NCI-H1417 treated with DMSO at 0.1 percent for 48 hours (cell line): ENCODE results near the gene ALDOB.

Source experiments
- DNase-seq: peaks from one replicate; lab custom pipeline; 2025; lab: John Stamatoyannopoulos, UW

ALDOB gene

DNA sequence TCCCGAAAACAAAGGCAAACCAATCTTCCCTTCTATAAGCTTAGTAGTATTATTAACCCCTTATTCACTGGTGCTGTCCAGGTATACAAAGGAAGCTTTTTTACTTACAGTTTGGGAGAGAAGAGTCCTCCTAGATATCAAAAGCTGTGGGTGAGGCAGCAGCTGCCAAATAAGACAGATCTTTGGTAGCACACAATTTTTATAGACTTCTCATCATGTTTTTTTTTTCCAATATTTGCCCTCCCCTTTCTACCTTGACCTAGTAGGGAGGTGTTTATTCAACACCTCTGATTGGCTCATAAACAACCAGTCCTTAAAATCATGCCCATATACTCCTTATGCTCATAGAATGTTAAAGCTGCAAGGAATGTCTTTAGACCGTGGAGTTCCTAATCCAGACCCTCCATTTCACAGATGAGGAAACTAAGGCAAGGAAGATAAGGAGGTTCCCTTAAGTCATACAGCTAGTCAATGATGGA lies at the start of gene ALDOB:
Gene ALDOB (minus strand): TSS at position 174 of the 479 bp plus-strand sequence. CDS start 4,887 bp downstream, outside the sequence.
- DNase-seq = no peak

DNA sequence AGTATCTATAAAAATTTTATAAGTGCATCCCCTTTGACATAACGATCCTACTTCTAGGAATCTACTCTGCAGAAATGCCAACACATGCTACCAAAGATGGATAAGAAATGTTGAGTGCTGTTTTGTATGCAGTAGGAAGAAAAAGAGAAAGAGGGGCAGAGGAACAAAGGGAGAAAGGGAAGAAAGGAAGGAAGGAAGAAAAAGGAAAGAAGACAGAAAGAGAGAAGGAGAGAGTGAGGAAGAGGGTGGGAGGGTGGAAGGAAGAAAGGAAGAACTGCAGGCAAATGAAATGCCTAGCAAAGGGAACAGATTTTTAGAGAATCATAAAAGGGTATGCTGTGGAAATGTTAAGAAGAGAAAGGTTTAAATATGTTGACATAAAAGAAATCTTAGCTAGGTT lies 48.5 kb upstream of the ALDOB start:
- no peak for DNase-seq

DNA sequence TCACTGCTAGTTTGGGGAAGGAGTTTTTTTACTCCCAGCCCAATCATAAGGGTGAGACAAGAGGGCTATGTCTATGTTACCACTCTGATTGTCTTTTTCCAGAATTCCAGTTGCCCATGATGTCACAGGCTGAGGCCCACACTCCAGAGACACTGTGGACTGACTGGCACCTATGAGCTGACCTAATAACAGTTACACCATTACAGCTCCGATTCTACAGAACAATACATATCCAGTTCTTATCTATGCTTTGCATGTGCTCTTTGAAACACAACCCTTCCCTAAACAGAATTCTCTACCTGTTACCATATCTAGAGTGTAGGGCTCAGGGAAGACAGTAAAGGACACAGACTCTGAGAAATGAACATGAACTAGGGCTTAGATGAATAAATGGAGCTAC lies 45.7 kb upstream of the ALDOB start:
- no peak for DNase-seq

DNA sequence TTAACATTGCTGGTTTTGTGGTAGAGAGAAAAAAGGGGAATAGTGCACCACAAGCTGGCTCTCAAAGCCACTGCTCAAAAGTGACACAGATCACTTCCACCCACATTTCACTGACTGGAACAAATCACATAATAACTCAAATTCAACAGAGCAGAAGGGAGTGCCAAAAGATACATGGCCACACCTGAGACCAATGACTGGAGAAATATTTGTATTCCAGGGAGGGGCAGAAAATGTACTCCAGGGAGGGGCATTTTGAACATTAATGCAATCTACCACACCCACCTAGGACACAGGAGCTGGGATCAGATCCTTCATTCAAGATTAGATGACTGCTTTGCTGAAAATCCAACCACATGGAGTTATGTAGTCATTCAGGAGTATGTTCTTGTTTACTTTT lies 44.8 kb upstream of the ALDOB start:
- no peak for DNase-seq

DNA sequence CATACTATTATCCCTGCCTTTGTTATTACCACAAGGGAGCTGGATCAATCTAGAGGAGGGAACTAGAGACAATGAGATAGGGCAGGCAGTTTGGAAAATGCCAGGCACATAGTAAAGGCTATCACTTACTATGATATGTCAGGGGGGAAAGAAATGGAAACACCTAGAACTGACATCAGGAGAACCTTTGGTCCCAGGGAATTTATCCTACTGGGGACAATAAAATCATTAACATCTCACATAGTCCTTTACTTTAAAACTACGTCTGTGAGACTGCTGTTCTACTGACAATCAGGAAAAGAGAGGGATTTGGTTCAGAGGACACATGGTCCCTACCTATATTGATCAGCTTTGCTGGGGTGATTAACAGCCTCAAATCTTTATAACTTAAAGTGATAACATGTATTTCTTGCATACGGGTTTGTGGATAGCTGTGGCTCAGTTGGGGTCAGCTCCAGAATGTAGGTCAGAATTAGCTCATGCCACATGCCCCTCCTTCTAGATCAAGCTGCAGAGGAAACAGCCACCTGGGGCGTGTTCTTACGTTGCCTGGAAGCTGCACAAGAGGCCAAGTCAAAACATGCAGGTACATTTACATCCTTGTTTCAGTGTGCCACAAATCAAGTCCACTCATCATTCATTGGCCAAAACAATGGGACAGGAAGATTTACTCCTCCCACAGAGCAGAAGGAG lies 43.9 kb upstream of the ALDOB start:
- DNase-seq = no peak

DNA sequence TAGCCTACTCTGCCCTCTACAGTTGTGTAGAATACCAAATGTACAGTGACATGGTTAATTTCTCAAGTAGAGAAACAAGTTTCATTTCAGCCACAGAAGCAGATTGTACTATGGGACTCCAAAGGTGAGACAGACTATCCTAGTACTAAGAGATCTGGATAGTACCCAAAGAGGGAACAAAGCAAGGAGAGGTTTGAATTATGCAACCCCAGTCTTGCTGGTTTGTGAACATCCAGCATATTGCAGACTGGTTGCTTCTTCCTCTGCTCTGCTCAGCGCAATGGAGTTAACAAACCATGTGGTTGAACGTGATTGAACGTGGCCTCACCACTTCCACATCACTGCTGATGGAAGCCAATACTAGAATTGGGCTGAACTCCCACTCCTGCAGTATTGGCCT lies 43.3 kb upstream of the ALDOB start:
- no peak for DNase-seq

DNA sequence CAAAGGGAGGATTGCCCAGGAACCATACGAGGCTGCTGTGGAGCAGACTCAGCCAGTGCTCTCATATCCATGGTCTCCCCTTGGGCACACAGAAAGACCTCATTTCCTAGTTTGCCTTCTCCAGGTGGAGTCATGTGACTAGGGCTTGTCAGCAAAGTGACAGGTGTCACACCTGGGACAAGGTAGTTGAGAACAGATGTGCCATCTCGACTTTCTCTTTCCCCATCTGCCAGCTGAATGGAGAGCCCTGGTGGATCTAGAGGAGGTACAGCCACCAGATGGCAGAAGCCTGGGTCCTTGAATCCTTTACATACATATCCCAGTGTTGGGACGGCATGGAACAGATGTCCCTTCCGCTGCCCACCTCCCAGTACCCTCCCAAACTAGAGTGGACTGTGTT lies 42.9 kb upstream of the ALDOB start:
- no peak for DNase-seq

DNA sequence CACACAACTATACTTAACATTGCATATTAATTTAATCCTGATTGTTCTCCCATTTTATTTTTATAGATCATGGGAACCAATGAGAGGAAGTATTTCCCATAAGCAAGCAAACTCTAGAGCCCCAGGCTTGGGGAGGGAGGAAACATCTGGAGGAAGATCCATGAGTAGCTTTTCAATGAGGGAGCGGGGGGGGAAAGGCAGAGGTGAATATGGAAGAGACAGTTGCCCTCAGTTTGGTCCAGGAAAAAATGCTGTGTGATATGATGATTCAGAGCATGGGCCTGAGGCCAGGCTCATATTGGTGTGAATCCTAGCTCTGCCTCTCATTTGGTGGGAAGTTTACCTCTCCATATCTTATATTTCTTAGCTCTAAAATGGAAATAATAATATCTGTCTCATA lies 42.2 kb upstream of the ALDOB start:
- no peak for DNase-seq

DNA sequence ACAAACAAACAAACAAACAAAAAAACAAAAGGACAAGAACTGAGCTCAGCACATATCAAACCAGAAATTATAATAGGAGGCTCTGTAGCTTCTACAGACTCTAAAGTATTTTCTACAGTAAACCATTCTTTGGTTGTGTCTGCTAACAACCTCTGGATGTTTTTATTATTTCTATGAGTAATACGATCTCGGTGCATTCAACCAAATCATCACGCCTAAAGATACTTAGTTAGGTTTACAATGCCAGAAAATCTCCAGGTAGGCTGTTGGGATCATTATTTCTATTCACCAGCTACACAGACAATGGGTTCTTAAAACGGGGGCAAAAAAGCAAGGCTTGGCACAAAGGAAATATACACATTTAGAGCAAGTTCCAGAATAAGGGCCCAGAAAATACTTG lies 41.6 kb upstream of the ALDOB start:
- DNase-seq = no peak

DNA sequence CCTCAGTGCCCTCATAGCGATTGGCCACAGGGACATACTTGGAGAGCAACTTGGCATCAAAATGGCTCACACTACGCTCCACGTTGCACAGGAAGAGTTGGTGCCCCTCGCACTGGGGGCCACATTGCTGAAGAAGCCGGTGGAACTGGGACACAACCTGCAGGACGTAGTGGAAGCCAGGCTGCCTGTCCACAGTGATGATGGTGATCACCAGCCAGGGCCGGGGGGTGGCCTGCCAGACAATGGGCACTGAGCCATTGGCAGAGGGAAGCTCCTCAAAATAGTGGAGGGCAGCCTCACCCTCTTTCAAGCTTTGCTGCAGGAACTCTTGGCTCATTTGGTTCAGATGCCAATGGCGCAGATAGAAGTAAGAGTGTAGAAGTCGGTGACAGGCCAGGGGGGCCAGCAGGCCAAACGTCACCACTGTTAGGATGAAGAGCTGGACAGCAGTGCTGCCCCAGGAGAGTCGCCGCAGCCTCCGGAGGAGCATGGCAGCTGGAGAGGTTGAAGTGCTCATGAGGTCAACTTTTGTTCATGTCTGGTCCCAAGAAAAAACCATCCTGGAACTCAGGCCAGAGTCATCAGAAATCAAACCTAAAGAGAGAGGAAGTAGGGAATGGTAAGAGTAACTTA lies 41.1 kb upstream of the ALDOB start:
- no peak for DNase-seq

DNA sequence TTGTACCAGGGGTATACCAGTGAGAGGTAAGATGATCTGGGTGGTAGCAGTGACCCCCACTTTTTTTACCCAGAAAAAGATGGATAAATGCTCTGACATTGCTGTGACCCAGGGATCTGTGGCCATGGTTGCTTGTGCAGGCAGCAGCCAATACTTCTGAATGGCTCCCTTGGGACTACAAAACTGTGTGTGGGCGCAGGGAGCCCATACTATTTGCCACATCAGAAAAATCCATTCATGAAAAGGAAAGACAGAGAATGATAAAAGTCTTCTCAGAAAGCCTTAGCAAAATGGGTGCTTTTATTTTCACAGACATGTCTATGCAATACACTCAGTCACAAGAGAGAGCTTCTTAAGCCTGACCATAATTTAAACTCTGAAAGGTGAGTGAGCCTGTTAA lies 37.3 kb upstream of the ALDOB start:
- DNase-seq = no peak

DNA sequence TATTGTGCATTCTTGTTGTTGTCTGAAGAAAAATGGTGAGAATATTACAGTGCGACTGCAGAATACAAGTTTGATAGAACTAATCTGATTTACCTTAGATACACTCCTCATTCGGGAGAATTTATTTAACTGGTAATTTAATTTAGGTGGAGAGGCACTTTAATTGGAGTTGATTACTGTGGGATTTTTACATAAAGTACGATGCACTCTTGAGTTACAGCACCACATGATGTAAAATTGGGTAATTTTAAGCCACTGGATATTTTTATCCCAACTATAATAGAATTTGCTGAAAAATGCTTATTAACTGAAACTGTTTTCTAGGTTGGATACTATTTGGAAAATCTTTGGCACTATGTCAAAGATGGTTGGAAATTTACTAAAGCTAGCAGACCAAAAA lies 35.4 kb upstream of the ALDOB start:
- no peak for DNase-seq

DNA sequence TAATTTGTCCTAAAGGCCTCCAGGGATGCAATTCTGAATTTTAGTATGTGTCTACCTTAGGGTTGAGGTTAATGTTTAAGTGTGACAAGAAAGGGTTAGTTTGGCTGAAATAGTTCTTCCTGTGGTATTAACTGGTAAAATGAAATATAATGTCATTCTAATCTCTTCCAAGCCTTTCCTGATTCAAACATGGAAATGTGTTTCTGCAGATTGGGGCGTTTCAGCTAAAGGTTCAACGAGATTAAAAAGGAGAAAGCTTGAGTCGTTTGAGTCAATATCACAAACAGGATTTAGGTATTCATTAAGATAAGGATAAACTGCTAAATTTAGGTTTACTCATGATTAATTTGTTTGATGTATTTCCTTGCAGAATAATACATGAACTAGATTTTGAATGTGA lies 34.4 kb upstream of the ALDOB start:
- no peak for DNase-seq

DNA sequence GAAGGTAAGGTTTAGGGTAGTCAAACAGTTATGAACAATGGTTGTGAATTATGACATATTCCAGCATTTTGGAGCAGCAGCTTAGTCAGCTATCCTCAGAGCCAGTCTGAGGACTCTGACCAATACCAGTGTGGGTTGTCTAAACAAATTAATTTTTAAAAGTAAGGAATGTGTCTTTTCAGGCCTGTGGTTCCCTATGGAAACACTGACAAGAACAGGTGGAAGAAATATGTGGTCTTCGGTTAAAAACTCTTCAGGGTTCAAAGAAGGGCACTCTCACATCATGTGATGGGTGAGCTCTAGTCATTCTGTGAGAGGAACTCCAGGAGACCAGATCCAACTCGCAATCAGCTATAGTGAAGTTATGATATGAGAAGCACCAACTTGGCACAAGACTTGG lies 33.5 kb upstream of the ALDOB start:
- DNase-seq = no peak

DNA sequence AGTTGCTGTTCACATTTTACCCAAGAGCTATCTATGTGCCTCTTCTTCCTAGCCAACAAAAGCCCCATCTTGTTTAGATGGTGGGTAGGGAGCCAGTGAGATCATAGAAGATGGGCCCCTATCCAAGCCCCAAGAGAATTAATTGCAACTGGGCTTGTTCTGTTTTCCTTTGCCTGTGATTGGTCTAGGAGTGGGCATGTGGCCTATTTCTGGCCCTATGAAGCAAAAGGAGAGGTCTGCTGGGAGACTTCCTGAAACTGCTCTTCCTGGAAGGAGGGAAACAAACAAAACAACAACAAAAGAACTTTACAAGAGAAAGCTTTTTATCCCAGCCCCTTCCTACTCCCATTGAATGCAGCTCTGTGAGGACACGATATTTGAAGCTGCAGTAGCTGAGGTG lies 32.5 kb upstream of the ALDOB start:
- no peak for DNase-seq

DNA sequence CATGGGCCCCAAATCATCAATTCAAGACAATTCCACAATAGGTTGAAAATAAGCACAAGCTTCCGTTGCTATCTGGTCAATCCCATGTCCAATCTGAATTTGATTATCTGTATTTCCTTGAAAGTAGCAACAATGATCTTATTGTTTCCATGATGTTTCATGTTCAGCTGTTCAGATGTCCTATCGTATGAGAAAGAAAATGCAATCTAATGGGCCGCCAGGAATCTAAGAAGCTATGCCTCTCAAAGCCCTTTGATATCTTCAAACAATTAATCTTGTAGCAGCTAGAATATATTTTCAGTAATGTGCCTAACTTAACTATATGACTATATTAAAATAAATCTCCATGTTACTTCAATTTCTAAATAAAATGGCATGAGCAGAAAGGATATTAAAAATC lies 32.1 kb upstream of the ALDOB start:
- no peak for DNase-seq

DNA sequence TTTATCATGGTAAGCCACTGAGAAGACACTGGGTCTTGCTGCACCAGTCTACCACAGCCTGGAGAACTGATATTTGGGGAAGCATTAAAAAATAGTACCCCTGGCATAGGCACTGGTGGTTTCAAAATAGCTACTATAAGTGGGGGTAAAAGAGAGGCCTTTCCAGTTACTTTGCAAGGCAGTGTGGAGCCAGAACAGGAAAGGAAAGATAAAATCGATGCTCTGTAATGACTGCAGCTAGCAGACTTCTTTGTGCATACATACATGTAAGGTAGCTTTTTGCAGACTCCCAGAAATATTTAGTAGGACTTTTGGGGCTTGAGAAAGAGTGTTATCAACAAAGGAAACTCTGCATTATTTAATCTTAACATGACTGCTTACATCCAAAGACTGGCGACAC lies 31.3 kb upstream of the ALDOB start:
- DNase-seq = no peak

DNA sequence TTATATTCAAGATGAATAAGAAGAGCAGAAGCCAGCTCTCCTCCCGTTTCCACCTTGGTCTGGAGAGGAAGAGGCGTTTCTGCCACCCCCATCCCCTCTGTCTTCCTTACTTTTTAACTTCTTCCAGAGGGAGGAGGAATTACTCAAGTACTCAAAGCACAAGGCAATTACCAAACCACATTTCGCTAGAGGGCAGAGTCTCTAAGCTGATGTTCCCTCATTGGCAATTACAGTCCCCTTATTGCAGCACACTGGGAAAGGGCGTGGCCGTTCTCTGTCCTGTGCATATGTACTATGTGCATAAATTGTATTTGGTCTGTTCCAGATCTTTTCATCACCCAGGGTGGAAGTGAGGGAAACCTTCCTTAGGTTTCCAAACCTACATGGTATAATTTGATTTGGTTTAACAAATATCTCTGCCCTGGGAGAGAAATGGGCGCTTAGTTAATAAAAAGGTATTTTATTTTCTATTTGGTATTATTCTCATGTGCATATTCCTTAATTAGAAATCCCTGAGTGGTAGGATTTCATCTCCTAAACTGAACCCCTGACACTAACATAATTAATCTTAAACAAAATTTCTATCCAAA lies 29.8 kb upstream of the ALDOB start:
- no peak for DNase-seq

DNA sequence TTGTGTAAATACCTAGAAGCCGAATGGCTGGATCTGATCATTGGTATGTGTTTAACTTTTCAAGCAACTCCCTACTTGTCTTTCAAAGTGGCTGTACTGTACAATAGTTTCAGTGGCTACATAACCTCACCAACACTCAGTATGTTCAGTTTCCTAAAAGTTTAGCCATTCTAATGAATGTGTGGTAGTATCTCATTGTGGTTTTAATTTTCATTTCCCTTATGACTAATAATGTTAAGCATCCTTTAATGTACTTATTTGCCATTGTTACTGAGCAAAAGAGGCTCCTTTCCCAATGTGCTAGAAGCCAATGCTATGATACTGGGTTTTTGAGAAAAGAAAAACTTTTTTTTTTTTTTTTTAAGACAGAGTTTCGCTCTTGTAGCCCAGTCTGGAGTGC lies 27.8 kb upstream of the ALDOB start:
- DNase-seq = no peak

DNA sequence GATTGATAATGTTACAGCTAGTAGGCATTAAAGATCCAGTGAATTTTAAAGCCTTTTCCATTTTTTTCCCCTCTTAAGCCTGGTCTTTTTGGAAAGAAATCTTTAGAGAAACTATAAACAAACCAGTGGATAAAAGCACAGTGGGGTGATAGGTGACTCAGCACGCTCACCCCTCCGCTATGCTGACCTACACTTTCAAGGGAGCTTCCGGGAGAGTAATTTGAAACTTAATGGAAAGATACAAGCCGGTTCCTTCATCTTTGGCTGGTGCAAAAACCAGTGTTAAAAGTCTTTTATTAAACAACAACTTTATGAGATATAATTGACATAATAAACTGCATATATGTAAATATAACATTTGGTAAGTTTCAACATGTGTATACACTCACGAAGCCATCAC lies 27.0 kb upstream of the ALDOB start:
- no peak for DNase-seq

DNA sequence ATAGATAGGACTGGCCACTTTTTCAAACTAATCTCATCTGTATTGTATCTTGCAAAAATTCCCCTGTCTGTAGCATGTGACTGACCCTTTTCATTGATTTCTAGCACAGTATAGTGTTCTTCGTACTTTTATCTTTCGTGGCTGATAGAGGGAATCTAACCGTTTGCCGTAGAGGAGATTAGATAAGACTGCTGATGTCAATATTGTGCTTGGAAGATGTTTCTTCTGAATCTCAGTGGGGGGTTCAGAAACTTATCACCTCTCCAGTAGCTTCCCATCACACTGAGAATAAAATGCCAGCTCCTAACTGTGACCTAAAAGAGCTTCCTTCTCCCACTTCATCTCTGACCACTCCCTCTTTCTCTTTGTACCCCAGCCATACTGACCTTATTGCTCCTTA lies 25.4 kb upstream of the ALDOB start:
- no peak for DNase-seq

DNA sequence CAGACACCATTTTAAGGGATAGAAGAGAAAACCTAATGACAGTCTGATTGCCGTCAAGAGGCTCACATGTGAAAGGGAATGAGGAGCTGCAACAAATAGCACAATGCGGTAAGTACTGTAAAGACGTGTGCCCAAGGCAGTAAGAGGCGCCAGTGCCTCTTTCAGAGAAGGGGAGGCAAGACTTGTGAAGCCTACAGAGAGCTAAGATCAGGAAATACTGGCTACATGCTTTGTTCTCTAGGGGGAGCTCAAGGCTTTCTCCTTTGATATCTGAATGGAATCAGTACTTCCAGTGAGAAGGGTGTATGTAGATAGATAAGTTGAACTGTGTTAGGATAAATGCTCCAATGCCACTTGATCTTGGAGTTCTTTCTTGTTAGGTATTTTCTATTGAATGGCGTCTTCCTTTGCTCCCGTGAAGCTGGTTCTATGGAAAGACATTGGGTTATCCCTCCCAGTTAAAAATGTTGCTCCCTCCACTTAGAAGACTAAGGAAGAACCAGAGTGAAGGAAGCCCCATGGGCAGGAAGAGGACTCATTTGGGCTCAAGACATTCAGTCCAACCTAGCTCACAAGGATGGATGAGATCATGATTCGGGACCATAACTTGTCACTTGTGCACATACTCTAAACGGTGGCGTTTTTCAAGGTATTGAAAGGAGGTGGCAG lies 23.5 kb upstream of the ALDOB start:
- peak; percentile 67 for DNase-seq

DNA sequence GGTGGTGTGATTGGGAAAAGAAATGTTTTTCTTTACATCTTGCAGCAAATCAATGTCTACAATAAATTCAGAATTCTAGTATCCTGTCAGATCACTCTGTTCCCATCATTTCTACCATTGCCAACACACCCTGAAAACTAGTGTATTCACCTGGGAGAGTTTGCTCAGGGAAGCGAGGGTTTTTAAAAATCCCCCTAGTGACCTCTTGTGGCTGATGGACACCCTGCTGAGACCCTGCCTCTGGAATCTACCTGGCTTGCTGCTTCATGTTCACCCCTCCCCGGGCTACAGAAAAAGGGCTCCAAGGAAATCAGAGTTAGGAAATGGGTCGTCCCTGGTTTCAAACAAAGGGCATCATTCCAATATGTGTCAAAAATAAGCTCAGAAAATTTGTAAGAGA lies 21.4 kb upstream of the ALDOB start:
- DNase-seq = no peak
